Ureter (tissue), 1 donor: ENCODE measurements around the gene WDR18. TPM values are rescaled to one million over a fixed set of nuclear protein-coding genes. Genes with fewer than 3 reads are reported as not detected.

Source experiments
- DNase-seq: peaks from one replicate; pipeline ENCODE4 v3.0.0-alpha.2; 2020; ENCODE audit warnings: low spot score
- total RNA-seq: library from RNA; stranded (reverse); gene quantifications from one replicate; pipeline ENCODE4 v1.2.4, GENCODE V29; 2023
- donor health status: DM: yes; HTN: yes; CAD: no.

WDR18 gene
- total RNA-seq, 1 donor from 2014 or later, result 36.6 TPM

- no peak for DNase-seq
Observed at GRCh38 chr19:1041835-1042685, 57.9 kb downstream of the WDR18 start.

GRCh38 chr19:1042689-1043511 lies 58.8 kb downstream of the WDR18 start:
- DNase-seq, result no peak

Other genes with a start within 250 kb of the WDR18 start
- gene MISP, start 233.2 kb upstream of the WDR18 start, total RNA-seq, result 2.4 TPM
- 374 TPM for gene PTBP1, start 186.9 kb upstream of the WDR18 start, total RNA-seq
- gene PLPPR3, start 162.4 kb upstream of the WDR18 start, total RNA-seq, result not detected
- gene AZU1, start 156.5 kb upstream of the WDR18 start, total RNA-seq, result not detected
- not detected for gene PRTN3, start 143.3 kb upstream of the WDR18 start, total RNA-seq
- gene ELANE, start 132.0 kb upstream of the WDR18 start, total RNA-seq, result 0.81 TPM
- 139 TPM for gene CFD, start 124.7 kb upstream of the WDR18 start, total RNA-seq
- gene MED16, start 91.2 kb upstream of the WDR18 start, total RNA-seq, result 63.7 TPM
- not detected for gene RNU6-9, start 90.9 kb upstream of the WDR18 start, total RNA-seq
- gene R3HDM4, start 71.1 kb upstream of the WDR18 start, total RNA-seq, result 69.5 TPM
- not detected for gene KISS1R, start 67.0 kb upstream of the WDR18 start, total RNA-seq
- 8.4 TPM for gene ARID3A, start 58.3 kb upstream of the WDR18 start, total RNA-seq
- gene GRIN3B, start 16.1 kb downstream of the WDR18 start, total RNA-seq, result not detected
- gene TMEM259, start 36.8 kb downstream of the WDR18 start, total RNA-seq, result 210 TPM
- gene RNU6-2, start 37.2 kb downstream of the WDR18 start, total RNA-seq, result not detected
- 223 TPM for gene CNN2, start 42.3 kb downstream of the WDR18 start, total RNA-seq
- 21.4 TPM for gene ABCA7, start 55.8 kb downstream of the WDR18 start, total RNA-seq
- gene ARHGAP45, start 82.8 kb downstream of the WDR18 start, total RNA-seq, result 20.7 TPM
- 138 TPM for gene POLR2E, start 111.0 kb downstream of the WDR18 start, total RNA-seq
- gene GPX4, start 119.6 kb downstream of the WDR18 start, total RNA-seq, result 213 TPM
- gene SBNO2, start 189.9 kb downstream of the WDR18 start, total RNA-seq, result 122 TPM
- gene STK11, start 221.4 kb downstream of the WDR18 start, total RNA-seq, result 51.2 TPM